ENCODE measurements around the gene TBX15. TPM values are rescaled to one million over a fixed set of nuclear protein-coding genes. Genes with fewer than 3 reads are reported as not detected.
A peak's percentile ranks its signal among the peaks of the same experiment; 100 is the strongest.
"Not testable (repeated sequence)": the region's sequence is repeated elsewhere in the genome, so short reads cannot be mapped to it uniquely, and the experiment has no call there.

TBX15 gene
- total RNA-seq, 1 experiment from 2014 or later, result not detected

- no peak for DNase-seq (ENCODE audit: low spot score)
Observed at GRCh38 chr1:118960026-118960561, 28.0 kb downstream of the TBX15 start.

- DNase-seq (ENCODE audit: low spot score), result no peak
Observed at GRCh38 chr1:118958937-118959631, 29.1 kb downstream of the TBX15 start.

GRCh38 chr1:118958140-118958539 is 30.0 kb downstream of the TBX15 start:
- no peak for DNase-seq (ENCODE audit: low spot score)

- not testable (repeated sequence) for DNase-seq (ENCODE audit: low spot score)
Observed at GRCh38 chr1:118957579-118957978, 30.6 kb downstream of the TBX15 start.

GRCh38 chr1:118954301-118954905 is 33.7 kb downstream of the TBX15 start:
- DNase-seq (ENCODE audit: low spot score), result no peak

- DNase-seq (ENCODE audit: low spot score), result no peak
Observed at GRCh38 chr1:118951270-118951936, 36.7 kb downstream of the TBX15 start.

- peak; percentile 20 for DNase-seq (ENCODE audit: low spot score)
Observed at GRCh38 chr1:118949315-118949714, 38.8 kb downstream of the TBX15 start.

GRCh38 chr1:118948846-118949245 is 39.3 kb downstream of the TBX15 start:
- peak; percentile 29 for DNase-seq (ENCODE audit: low spot score)

- no peak for DNase-seq (ENCODE audit: low spot score)
Observed at GRCh38 chr1:118948351-118948750, 39.8 kb downstream of the TBX15 start.

- no peak for DNase-seq (ENCODE audit: low spot score)
Observed at GRCh38 chr1:118947790-118948189, 40.4 kb downstream of the TBX15 start.

- no peak for DNase-seq (ENCODE audit: low spot score)
Observed at GRCh38 chr1:118947003-118947765, 41.0 kb downstream of the TBX15 start.

- peak; percentile 41 for DNase-seq (ENCODE audit: low spot score)
Observed at GRCh38 chr1:118945489-118945888, 42.7 kb downstream of the TBX15 start.

GRCh38 chr1:118944546-118944945 is 43.6 kb downstream of the TBX15 start:
- no peak for DNase-seq (ENCODE audit: low spot score)

GRCh38 chr1:118944133-118944532 is 44.0 kb downstream of the TBX15 start:
- DNase-seq (ENCODE audit: low spot score), result no peak

- peak; percentile 24 for DNase-seq (ENCODE audit: low spot score)
Observed at GRCh38 chr1:118940957-118941356, 47.2 kb downstream of the TBX15 start.

- DNase-seq (ENCODE audit: low spot score), result no peak
Observed at GRCh38 chr1:118937413-118938072, 50.6 kb downstream of the TBX15 start.

GRCh38 chr1:118934706-118935105 is 53.4 kb downstream of the TBX15 start:
- DNase-seq (ENCODE audit: low spot score), result no peak

GRCh38 chr1:118933051-118933781 is 54.9 kb downstream of the TBX15 start:
- no peak for DNase-seq (ENCODE audit: low spot score)

- DNase-seq (ENCODE audit: low spot score), result no peak
Observed at GRCh38 chr1:118931876-118932275, 56.3 kb downstream of the TBX15 start.

- DNase-seq (ENCODE audit: low spot score), result no peak
Observed at GRCh38 chr1:118928739-118929554, 59.2 kb downstream of the TBX15 start.
